Activated T-cell treated with anti-CD3 and anti-CD28 coated beads for 48 hours (primary cell): Measurements from ENCODE around the gene TRUB2.
"Not testable (repeated sequence)": the region's sequence is repeated elsewhere in the genome, so short reads cannot be mapped to it uniquely, and the experiment has no call there.

ENCODE experiments used
- DNase-seq: peaks from one replicate; pipeline ENCODE4 v3.0.0-alpha.2; 2020; ENCODE audit warnings: low read depth

Gene TRUB2

GRCh38 chr9:128298535-128299482, 23.4 kb downstream of the TRUB2 start:
- no peak for DNase-seq

GRCh38 chr9:128297221-128297773, 24.9 kb downstream of the TRUB2 start:
- no peak for DNase-seq

- no peak for DNase-seq
These were observed 25.7 kb downstream of the TRUB2 start for GRCh38 chr9:128296340-128297220.

- DNase-seq, result no peak
These were observed 28.1 kb downstream of the TRUB2 start for GRCh38 chr9:128294142-128294541.

- DNase-seq, result no peak
These were observed 29.2 kb downstream of the TRUB2 start for GRCh38 chr9:128293091-128293490.

GRCh38 chr9:128292009-128292408, 30.2 kb downstream of the TRUB2 start:
- no peak for DNase-seq

- DNase-seq, result no peak
These were observed 33.8 kb downstream of the TRUB2 start for GRCh38 chr9:128288273-128289004.

- DNase-seq, result no peak
These were observed 35.8 kb downstream of the TRUB2 start for GRCh38 chr9:128286440-128286839.

GRCh38 chr9:128285033-128285784, 37.0 kb downstream of the TRUB2 start:
- DNase-seq, result no peak

GRCh38 chr9:128282500-128282899, 39.7 kb downstream of the TRUB2 start:
- no peak for DNase-seq

- DNase-seq, result no peak
These were observed 42.1 kb downstream of the TRUB2 start for GRCh38 chr9:128280084-128280622.

- not testable (repeated sequence) for DNase-seq
These were observed 42.9 kb downstream of the TRUB2 start for GRCh38 chr9:128279088-128280073.

GRCh38 chr9:128276574-128277270, 45.5 kb downstream of the TRUB2 start:
- DNase-seq, result no peak

GRCh38 chr9:128276008-128276573, 46.2 kb downstream of the TRUB2 start, which contains the start of gene SWI5:
SWI5 (plus strand) TSS chr9:128276276.
- DNase-seq, result peak; percentile 99

- DNase-seq, result no peak
These were observed 46.8 kb downstream of the TRUB2 start, which contains the start of gene GOLGA2 for GRCh38 chr9:128275198-128276007. GOLGA2 (minus strand) TSS chr9:128276007; CDS start chr9:128275976, 31 bp downstream.

- DNase-seq, result no peak
These were observed 48.0 kb downstream of the TRUB2 start for GRCh38 chr9:128274245-128274644.

GRCh38 chr9:128271512-128271911, 50.7 kb downstream of the TRUB2 start:
- no peak for DNase-seq
